GM18520 (cell line): Measurements from ENCODE around the gene FHL3.
A peak's percentile ranks its signal among the peaks of the same experiment; 100 is the strongest.
"Not testable (repeated sequence)": the region's sequence is repeated elsewhere in the genome, so short reads cannot be mapped to it uniquely, and the experiment has no call there.

Experiments used
- ATAC-seq: cut with Tn5 transposase; IDR thresholded peaks from one replicate; pipeline ENCODE4 v1.9.1; 2021; ENCODE audit not compliant: unreplicated experiment

Gene FHL3

GRCh38 chr1:38037221-38037939 is 32.1 kb upstream of the FHL3 start:
- ATAC-seq, result no peak

DNA sequence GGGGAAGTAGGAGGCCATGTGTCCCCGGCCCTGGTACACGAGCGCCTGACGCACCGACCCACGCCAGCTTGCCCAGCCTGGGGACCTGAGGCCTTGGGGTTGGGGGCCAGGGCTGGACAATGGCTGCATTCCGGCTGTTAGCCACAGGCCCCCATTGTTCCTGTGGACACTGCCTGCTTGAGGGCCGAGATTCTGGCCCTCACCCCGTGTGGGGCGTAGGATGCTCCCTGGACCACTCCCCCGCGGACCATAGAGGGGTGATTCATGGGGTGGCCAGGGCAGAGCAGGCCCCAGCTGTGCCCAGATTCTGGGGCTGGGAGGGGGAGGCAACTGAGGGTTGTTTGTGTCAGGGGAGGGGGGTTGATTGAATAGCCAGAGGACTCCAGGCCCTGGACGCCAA is 29.6 kb upstream of the FHL3 start:
- no peak for ATAC-seq

GRCh38 chr1:38032992-38033391 is 27.7 kb upstream of the FHL3 start:
- ATAC-seq, result not testable (repeated sequence)

- ATAC-seq, result no peak
Measured at GRCh38 chr1:38031513-38031866, 26.2 kb upstream of the FHL3 start.

DNA sequence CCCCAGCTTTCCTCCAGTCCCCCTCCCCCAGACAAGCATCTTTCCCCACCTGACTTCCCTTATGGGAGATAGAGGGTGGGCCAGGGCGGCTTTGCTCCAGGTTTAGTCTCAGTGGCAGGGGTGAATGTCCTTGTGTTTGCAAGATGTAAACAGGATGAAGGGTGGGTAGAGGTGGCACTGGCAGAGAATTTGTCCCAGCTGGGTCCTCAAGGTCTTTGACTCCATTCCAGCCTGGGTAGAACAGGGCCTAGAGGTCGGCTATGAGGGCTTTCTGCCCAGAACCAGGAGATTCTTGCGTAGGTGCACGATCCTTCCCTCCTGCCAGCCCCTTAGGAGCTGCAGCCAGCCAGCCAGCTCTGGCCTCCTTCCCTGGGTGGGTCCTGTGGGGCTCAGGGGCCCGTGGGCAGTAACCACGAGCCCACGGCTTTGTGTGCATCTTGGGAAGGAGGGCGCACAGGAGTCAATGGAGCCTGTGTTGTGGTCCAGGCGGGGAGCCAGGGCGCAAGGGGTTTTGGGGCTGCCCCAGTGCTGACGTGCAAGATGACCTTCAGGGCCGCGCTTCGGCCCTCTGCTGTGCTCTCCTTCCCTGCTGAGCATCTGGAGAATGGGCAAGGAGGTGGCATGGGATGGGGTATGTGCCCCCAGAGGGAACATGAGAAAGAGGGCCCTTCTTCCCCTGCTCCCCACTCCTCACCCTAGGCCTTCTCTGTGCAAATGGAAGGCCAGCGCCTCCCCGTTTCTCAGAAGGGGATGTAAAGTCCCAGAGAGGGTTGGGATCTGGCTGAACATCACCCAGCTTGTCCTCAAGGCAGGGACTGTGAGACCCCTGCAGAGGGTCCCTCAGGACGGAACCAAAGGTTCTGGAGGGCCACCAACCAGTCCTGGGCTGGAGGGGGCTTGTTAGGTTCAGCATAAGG is 25.5 kb upstream of the FHL3 start:
- ATAC-seq, result no peak

DNA sequence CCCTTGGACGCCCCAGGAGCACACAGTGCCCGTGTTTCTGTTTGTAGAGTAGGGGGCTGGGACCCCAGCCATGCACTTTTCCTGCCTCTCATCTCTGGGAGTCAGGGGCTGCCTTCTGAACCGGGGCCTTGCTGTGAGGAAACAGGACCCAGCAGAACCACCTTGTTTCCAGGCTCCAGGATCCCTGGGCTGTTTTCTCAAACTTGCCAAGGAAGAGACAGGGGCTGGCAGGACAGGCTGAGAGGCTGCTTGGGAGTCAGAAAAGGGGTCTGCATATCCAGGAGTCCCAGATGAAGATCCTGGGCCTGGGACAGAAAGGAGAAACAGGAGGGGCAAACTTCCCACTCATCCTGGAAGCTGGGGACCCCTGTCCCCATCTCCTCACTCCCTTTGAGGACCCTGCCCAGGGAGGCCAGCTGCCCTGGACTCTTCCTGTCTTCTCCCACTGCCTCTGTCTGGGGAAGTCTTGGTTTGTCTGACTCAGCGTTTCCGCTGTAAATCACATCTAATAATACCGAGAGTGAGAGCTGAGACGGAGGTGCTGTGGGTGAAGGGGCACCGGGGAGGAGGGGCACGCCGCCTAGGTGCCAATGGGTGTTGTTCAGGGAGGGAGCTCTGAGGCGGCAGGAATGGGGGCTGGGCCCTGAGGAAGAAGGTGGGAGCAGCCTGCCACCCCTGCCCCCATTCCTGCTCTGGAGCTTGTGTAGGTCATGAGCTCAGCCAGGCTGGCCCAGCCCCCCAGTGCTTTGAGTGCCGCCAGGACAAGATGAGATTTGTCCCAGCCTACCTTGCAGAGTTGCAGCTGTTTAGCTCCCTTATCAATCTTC is 24.6 kb upstream of the FHL3 start:
- peak; percentile 24 for ATAC-seq

DNA sequence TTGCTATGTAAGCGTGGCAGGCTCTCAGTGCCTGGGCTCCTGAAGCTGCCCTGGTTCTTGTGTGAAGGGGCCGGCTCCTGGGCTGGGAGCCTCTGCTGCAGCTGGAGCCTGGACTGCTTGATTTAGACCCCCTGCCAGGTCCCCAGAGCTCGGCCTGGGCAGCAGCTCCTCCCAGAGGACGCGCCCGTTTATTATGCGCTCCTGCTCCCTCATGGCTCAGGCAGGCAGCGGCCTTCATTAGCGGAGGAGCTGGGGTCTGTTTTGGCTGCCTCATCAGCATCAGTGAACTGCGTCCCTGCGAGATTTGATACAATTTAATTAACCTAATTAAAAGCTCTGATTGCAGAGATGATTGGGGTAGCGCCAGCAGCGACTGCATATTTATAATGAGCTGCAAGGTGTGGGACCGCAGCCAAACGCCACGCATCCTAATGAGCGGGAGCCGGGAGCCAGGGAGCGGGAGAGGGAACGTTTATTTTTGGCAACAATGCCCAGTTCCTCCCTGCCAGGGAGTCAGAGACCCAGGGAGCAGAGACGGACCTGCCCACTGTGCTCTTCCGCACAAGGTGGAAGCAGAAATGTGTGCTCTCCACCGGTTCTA is 23.9 kb upstream of the FHL3 start:
- ATAC-seq, result no peak

- no peak for ATAC-seq
Measured at GRCh38 chr1:38028671-38029070, 23.4 kb upstream of the FHL3 start.

GRCh38 chr1:38028105-38028591 is 22.8 kb upstream of the FHL3 start:
- ATAC-seq, result peak; percentile 60

- ATAC-seq, result no peak
Measured at GRCh38 chr1:38027201-38028104, 22.1 kb upstream of the FHL3 start.

DNA sequence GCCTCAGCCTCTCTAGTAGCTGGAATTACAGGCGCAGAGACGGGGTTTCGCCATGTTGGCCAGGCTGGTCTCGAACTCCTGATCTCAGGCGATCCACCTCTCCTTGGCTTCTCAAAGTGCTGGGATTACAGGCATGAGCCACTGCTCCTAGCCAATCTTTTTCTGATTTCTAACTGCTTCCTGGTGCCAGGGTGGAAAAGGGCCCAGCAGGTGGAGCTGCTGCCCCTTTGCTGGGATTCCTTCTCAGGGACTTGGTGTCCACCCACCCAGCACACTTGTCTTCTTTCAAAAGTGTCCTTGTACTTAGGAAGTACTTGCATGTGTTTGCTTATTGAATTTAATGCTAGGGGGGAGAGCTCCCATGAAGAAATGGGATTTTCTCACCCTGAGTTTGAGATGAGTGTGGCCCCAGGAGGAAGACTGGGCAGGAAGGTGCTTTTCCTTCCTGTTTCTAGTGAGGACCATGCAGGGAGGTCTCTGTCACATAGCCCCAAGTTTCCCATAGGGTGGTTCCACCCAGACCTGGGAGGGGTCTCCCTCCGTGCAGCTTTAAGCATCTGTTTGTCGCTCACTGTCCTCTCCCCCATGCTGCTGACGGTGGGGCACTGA is 21.4 kb upstream of the FHL3 start:
- no peak for ATAC-seq

- no peak for ATAC-seq
Measured at GRCh38 chr1:38025664-38026063, 20.4 kb upstream of the FHL3 start.

DNA sequence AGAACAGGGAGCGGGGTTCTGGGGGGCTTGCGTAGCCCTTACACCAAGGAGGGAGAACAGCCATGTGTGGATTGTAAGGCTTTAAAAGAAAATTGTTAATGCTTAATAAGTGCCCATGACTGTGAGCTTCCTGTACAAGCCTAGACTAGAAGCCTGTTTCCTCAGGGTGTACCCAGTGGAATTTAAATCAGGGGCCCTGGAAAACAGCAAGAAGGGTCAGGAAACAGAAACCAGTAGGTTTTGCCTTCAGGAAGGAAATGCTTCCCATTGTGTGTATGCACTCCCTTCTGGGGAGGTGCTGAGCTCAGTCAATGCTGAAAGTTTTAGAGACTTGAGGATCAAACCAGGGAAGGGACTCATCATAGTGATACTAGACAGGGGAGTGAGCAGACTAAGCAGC is 19.9 kb upstream of the FHL3 start:
- no peak for ATAC-seq

GRCh38 chr1:38022810-38023209 is 17.5 kb upstream of the FHL3 start:
- ATAC-seq, result no peak

GRCh38 chr1:38021969-38022368 is 16.7 kb upstream of the FHL3 start:
- no peak for ATAC-seq

DNA sequence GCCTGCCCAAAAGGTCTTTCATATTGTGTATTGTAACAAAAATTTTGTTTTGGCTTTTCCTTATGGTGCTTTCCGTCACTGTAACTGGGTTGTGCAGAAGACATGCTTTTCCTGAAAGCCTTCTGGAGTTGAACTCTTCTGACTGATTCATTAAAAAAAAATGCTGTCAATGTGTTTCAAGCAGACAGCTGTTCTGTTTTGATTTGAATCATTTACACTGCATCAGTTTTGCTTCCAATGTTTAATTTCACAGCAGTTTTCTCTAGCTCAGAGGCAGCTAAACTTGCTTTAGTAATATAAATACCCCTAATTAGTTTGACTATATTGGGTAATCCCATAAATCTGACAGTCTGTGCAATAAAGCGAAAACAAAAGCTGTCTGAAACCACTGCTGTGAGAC is 15.1 kb upstream of the FHL3 start:
- ATAC-seq, result no peak

DNA sequence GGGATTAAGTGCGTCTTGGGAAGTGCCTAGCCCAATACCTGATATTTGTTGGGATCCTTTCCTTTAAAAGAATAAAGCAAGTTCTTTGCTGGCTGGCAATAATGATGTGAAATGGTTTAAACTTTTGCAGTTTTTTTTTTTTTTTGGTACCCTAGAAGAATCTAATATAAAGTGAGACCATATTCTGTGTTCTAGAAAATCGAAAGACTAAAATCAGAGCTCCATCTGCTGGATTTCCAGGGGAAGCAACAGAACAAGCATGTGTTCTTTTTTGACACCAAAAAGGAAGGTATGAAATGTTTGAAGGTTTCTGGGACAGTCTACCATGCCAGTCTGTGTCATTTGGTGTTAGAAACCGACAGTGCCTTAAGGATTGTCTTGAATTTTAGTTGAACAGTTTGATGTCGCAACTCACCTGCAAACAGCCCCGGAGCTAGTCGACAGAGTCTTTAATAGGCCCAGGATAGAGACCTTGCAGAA is 13.6 kb upstream of the FHL3 start:
- ATAC-seq, result no peak

DNA sequence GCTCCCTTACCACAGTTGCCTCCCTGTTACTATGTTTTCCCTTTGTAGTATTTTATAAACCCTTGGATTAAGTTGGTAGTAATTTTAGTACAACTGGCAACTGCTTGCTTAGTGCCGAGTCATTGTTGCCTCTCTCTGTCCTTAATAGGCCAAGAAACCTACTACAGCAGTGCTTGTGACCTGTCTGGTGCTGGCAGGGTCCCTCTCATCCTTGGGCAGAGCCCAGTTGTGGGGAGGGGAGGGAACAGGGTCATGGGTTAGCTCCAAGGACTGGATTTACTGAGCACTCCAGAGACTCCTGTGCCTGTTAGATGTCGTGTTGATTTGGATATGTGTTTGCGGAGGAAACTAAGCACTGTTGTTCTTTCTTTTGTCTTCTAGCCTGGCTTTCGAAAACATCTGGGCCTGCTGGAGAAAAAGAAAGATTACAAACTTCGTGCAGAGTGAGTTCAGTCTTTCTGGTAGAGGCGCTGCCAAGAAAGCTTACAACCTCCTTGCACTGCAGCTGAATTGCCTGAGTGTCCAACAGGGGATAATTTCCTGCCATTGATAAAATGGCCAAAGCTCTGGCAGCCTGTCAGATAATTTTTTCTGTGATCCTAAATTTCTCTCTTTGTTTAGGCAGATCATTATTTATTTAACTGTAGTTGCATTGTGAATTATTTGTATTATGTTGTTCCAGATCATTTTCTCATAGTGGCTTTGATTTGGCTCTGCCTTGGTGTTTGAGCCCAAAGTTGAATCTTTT is 10.8 kb upstream of the FHL3 start:
- no peak for ATAC-seq
